ENCODE results near the gene TBCK. TPM values are rescaled to one million over a fixed set of nuclear protein-coding genes. Genes with fewer than 3 reads are reported as not detected.

The TBCK gene
- total RNA-seq, 2 donors from 2014 or later = 32.9 to 46.3 TPM

GRCh38 chr4:106258145-106259045, 57.6 kb downstream of the TBCK start:
- no peak overlapping the region for H3K4me3 ChIP-seq
- TF ChIP-seq CTCF (IDR thresholded peaks at IDR 0.05) = no peak
- ATAC-seq (ENCODE audit: insufficient number of reproducible peaks, low FRiP score, low read depth) = no peak
- no peaks in the 10 kb centered on the region for H3K36me3 ChIP-seq
- H3K27ac ChIP-seq = no peak overlapping the region
- no peaks in the 10 kb centered on the region for H3K27me3 ChIP-seq (replicated peaks; ENCODE audit: insufficient read depth)
- peaks cover 0 to 7% of the 10 kb centered on the region in 2 donors for H3K4me1 ChIP-seq (ENCODE audit: control insufficient read depth in 1 of 2, low read depth in 2 of 2)
- no peak for DNase-seq (ENCODE audit: low spot score)
- no peaks in the 10 kb centered on the region for H3K9me3 ChIP-seq

DNA sequence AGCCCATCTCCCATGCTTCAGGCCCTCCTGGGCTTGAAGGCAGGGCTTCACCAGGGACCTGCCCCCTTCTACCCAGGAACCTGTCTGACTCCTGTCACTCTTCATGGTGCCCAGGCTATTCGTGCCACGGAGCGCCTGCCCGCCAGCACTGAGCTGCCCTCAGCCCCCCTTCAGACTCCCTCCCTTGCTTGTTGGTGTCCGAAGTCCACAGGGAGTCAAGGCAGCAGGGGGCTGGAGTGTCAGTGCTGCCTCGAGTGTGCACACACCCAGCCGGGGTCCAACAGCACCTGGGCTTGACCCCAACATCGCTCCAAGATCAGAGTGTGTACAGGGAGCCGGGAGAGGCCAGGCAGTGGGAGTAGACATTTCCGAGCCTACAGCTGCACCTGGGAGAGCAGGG, 59.8 kb downstream of the TBCK start:
- ATAC-seq (ENCODE audit: insufficient number of reproducible peaks, low FRiP score, low read depth) = no peak
- H3K36me3 ChIP-seq = no peaks in the 10 kb centered on the region

GRCh38 chr4:106255195-106255594, 60.8 kb downstream of the TBCK start:
- Histone ChIP-seq H3K4me1 (ENCODE audit: control insufficient read depth in 1 of 2, low read depth in 2 of 2) (peaks cover 0 to 7% of the 10 kb centered on the region in 2 donors), H3K9me3 (no peaks in the 10 kb centered on the region), H3K4me3 (no peak overlapping the region), H3K36me3 (no peaks in the 10 kb centered on the region), H3K27ac (no peak overlapping the region), H3K27me3 (replicated peaks; ENCODE audit: insufficient read depth) (no peaks in the 10 kb centered on the region)
- no peak for DNase-seq (ENCODE audit: low spot score)
- ATAC-seq (ENCODE audit: insufficient number of reproducible peaks, low FRiP score, low read depth) = no peak
- no peak for TF ChIP-seq CTCF (IDR thresholded peaks at IDR 0.05)

More for the DNA sequence above, 59.8 kb downstream of the TBCK start:
- DNase-seq (ENCODE audit: low spot score) = no peak
- H3K27me3 ChIP-seq (replicated peaks; ENCODE audit: insufficient read depth) = no peaks in the 10 kb centered on the region
- H3K9me3 ChIP-seq = no peaks in the 10 kb centered on the region
- no peak for TF ChIP-seq CTCF (IDR thresholded peaks at IDR 0.05)
- H3K4me3 ChIP-seq = no peak overlapping the region
- H3K4me1 ChIP-seq (ENCODE audit: control insufficient read depth in 1 of 2, low read depth in 2 of 2) = peaks cover 0 to 7% of the 10 kb centered on the region in 2 donors
- H3K27ac ChIP-seq = no peak overlapping the region

GRCh38 chr4:106253364-106254129, 62.5 kb downstream of the TBCK start:
- Histone ChIP-seq H3K36me3 (no peaks in the 10 kb centered on the region), H3K9me3 (no peaks in the 10 kb centered on the region), H3K4me3 (no peak overlapping the region), H3K27ac (no peak overlapping the region), H3K27me3 (replicated peaks; ENCODE audit: insufficient read depth) (no peaks in the 10 kb centered on the region), H3K4me1 (ENCODE audit: control insufficient read depth in 1 of 2, low read depth in 2 of 2) (peaks cover 0 to 6% of the 10 kb centered on the region in 2 donors)
- DNase-seq (ENCODE audit: low spot score) (no peak), ATAC-seq (ENCODE audit: insufficient number of reproducible peaks, low FRiP score, low read depth) (no peak)
- no peak for TF ChIP-seq CTCF (IDR thresholded peaks at IDR 0.05)

DNA sequence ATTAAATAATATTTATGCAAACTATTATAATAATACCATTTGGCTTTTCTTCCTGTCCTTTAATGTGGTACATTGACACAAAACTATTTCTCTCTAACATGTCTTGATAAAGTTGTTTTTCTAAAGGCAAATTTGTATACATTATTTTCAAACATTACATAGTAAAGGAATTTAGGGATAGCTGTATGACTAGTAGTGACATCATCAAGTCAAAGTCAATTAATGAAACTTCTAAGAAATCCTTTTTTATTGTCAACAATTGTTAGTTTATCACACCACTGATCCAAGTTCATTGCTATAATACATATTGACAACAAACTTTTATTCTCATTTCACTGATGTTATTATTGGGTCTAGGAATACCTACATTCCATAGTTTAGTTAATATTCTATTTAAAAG, 68.4 kb downstream of the TBCK start:
- H3K9me3 ChIP-seq = no peaks in the 10 kb centered on the region
- no peaks in the 10 kb centered on the region for H3K27me3 ChIP-seq (replicated peaks; ENCODE audit: insufficient read depth)
- H3K4me3 ChIP-seq = no peak overlapping the region
- no peak for TF ChIP-seq CTCF (IDR thresholded peaks at IDR 0.05)
- H3K36me3 ChIP-seq = no peaks in the 10 kb centered on the region
- H3K27ac ChIP-seq = no peak overlapping the region
- DNase-seq (ENCODE audit: low spot score) = no peak
- no peak for ATAC-seq (ENCODE audit: insufficient number of reproducible peaks, low FRiP score, low read depth)
- H3K4me1 ChIP-seq (ENCODE audit: control insufficient read depth in 1 of 2, low read depth in 2 of 2) = no peaks in the 10 kb centered on the region
